Neural progenitor cell (in vitro differentiated cells): ENCODE results near the gene TRAF2.

ENCODE experiments used
- EZH2phosphoT487 ChIP-seq: fragments of 200-600 bp; sonication (generic); IDR thresholded peaks from 2 replicates; pipeline ENCODE4 v1.6.1; 2017; ENCODE audit warnings: antibody characterized with exemption
- TF ChIP-seq, protein P1 (sequence below): fragments of 200-600 bp; sonication (generic); IDR thresholded peaks from 2 replicates; pipeline ENCODE4 v1.5.1; 2017; ENCODE audit warnings: antibody characterized with exemption, mild to moderate bottlenecking

DNA sequence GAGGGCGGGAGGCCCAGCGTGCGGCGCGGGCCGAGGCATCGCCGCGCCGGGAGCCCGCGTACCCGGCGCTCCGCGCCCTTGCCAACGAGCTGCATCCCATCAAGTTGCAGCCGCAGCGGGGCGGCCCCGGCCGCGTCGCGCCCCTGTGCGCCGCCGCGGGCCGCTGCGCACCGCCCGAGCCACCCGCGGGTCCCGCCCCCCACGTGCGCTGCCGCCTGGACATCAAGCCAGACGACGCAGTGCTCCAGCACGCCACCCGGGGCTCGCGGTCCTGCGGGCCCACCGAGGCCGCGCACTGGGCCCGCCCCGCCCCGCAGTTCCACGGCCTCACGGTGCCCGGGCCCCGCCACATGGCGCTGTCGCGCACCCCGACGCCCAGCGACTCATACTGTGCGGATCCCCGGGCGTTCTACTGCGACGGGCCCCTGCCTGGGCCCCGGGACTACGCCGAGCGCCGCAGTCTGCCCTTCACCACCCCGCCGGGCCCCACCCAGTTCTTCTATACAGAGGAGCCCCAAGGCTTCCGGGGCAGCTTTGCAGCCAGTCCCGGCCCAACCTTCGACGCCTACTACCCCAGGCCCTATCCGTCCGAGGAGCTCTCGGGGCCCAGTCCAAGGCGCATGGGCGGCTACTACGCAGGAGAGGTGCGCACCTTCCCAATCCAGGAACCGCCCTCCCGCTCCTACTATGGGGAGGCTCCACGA, 41.4 kb upstream of the TRAF2 start:
- no peak for TF ChIP-seq EZH2phosphoT487
- TF ChIP-seq, protein P1, sequence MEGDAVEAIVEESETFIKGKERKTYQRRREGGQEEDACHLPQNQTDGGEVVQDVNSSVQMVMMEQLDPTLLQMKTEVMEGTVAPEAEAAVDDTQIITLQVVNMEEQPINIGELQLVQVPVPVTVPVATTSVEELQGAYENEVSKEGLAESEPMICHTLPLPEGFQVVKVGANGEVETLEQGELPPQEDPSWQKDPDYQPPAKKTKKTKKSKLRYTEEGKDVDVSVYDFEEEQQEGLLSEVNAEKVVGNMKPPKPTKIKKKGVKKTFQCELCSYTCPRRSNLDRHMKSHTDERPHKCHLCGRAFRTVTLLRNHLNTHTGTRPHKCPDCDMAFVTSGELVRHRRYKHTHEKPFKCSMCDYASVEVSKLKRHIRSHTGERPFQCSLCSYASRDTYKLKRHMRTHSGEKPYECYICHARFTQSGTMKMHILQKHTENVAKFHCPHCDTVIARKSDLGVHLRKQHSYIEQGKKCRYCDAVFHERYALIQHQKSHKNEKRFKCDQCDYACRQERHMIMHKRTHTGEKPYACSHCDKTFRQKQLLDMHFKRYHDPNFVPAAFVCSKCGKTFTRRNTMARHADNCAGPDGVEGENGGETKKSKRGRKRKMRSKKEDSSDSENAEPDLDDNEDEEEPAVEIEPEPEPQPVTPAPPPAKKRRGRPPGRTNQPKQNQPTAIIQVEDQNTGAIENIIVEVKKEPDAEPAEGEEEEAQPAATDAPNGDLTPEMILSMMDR = no peak
